NCI-H1092 (cell line): ENCODE results near the gene CCDC50.

Source experiments
- DNase-seq: peaks from one replicate; lab custom pipeline; 2025; lab: John Stamatoyannopoulos, UW

Gene CCDC50

GRCh38 chr3:191378142-191378812 lies 49.1 kb downstream of the CCDC50 start:
- DNase-seq = no peak

DNA sequence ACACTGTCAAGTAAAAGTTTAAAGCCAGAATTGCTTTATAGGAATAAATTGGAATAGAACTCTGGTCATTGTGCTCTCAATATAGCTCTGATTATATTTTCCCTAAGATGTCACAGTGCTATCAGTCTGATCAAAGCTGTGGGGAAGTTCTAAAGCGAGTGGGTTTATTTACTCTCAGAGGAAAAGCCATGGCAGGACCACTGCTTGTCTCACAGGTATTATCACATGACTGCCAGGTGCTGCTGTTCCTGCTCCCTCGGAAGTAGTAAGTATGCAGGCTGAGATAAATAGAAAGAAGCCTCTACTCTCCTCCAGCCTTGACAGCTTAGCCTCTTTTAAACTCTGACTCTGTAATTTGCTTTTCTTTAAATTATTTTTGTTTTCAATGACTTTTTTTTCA lies 50.3 kb downstream of the CCDC50 start:
- no peak for DNase-seq

- DNase-seq = no peak
Measured at GRCh38 chr3:191380001-191380400, 50.8 kb downstream of the CCDC50 start.

GRCh38 chr3:191381303-191381702 lies 52.1 kb downstream of the CCDC50 start:
- no peak for DNase-seq

DNA sequence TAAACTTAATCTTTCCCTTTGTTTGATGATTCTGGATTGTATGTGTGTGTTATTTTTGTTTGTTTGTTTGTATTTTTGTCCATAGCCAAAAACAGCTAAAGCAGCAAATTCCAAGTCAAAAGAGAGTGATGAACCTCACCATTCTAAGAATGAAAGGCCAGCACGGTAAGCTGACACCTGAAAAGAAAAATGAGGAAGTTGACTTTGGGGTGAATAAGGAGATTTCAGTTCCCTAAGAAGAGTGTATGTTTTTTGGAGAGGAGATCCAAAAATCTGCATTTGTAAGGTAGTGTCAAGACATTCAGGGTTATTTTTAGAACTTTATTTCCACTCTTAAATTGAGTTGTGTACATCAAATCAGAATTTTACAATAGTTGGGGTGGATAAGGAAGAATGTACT lies 53.5 kb downstream of the CCDC50 start:
- no peak for DNase-seq

DNA sequence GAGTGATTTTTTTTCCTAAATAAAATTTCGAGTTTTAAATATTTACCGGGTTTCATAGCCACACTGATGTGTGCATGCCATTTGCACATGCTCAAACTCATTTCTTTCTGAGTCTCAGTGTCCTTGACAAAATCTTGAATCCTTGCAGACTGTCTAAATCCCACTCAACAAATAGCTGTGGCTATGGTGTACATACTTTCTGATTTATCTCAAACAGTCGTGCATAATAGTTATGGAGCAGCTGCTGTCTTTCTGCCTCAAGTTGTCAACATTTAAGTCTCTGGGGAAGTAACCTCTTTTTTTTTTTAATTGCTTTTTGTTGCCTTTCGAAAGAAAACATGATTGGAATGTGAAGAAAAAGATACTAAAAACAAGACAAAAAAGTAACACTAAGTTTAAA lies 53.9 kb downstream of the CCDC50 start:
- DNase-seq = no peak

DNA sequence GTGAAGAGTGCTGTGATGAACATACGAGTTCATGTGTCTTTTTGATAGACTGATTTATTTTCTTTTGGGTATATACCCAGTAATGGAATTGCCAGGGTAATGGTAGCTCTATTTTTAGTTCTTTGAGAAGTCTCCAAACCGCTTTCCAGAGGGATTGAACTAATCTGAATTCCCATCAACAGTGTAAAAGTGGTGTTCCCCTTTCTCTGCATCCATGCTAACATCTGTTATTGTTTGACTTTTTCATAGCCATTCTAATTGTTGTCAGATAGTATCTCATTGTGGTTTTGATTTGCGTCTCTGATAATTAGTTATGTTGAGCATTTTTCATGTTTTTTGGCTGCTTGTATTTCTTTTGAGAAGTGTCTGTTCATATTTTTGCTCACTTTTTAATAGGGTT lies 55.9 kb downstream of the CCDC50 start:
- no peak for DNase-seq

GRCh38 chr3:191387441-191388077 lies 58.4 kb downstream of the CCDC50 start:
- DNase-seq = no peak

- DNase-seq = no peak
Measured at GRCh38 chr3:191388823-191389222, 59.6 kb downstream of the CCDC50 start.

DNA sequence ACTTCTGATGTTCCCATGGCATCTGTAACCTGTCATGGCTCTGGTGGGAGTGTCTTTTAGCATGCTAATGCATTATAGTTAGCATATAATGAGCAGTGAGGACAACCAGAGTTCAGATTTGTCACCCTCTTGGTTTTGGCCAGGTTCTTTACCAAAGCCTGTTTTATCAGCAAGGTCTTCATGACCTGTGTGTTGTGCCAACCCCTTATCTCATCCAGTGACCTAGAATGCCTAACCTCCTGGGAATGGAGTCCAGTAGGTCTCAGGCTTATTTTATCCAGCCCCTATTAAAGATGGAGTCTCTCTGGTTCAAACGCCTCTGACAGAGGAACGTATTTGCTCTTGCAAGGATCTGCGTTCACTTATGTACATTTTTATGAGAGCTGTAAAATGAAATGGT lies 61.4 kb downstream of the CCDC50 start:
- no peak for DNase-seq

DNA sequence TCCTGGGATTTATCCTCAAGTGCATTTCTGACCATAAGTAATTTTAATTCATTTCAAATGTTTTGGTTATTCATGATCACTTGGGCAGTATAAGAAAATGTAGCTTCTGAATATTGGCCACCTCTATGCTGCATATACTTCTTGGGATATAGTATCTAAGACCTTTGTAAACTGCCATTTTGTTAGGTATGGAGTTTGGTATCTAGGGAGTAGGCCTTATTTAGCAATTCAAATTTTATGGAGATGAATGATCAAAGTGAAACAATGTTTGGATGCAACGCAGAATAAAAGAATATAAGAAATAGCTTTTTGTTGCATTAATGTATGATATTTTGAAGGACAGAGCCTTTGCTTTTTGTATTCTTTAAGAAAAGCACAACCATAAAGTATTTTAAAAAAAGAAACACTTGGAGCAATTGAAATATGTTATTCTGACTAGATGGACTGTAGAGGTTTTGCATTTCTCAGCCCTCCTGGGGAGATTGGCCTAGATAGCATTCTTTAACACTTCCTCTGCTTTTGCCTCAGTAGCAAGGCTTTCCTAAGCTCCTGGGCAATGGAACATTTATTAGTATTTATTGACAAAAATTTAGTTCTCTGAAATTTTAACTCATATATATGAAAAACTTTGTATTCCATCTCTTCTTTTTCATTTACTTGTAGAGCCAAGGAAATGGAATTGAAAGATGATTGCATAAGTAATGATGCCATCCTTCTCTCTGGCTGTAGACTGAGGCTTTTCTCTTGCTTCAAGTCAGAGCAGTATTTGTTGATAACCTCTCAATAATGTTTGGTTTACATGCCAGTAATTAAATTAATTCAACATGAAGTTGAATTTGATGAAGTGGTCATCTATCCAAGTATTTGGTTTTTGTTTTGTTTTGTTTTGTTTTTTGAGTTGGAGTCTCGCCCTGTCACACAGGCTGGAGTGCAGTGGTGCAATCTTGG lies 62.9 kb downstream of the CCDC50 start:
- DNase-seq = no peak

GRCh38 chr3:191393146-191393545 lies 64.0 kb downstream of the CCDC50 start:
- DNase-seq = no peak

DNA sequence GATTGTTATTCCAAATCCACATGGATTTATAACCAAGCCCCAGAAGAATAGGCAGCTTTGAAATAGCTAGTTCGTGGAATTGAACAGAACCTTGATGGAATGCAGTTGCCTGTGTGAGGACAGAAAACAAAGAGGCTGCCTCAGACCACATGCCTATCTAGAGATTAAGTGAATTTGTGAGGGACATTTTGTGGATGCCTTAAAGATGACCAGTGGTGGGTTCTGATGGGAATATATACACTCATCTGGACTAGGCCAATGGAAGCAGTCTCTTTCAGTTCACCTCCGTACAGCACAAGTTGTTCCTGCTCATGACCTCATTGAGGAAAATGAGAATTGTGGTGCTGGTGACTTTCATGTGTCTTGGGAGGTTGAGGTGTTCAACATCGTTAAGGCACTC lies 68.6 kb downstream of the CCDC50 start:
- no peak for DNase-seq

DNA sequence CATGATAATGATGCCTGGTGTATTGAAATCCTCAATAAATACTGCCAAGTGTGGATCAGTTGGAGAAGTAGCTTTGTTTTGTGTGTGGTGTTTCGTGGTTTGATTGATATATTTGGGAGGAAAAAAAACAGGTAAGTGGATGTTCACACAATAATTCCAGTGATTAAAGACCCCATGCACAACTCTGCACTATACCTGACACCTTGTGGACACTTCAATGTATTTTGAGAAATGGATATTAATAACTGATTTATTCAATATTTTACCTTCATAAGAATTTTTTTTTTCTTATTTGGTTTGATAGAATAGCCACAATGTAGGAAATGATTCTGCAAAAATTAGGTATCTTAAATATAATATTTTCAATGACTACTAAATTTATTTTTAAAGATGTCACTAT lies 69.4 kb downstream of the CCDC50 start:
- DNase-seq = no peak

- DNase-seq = no peak
Measured at GRCh38 chr3:191399918-191400317, 70.7 kb downstream of the CCDC50 start.

DNA sequence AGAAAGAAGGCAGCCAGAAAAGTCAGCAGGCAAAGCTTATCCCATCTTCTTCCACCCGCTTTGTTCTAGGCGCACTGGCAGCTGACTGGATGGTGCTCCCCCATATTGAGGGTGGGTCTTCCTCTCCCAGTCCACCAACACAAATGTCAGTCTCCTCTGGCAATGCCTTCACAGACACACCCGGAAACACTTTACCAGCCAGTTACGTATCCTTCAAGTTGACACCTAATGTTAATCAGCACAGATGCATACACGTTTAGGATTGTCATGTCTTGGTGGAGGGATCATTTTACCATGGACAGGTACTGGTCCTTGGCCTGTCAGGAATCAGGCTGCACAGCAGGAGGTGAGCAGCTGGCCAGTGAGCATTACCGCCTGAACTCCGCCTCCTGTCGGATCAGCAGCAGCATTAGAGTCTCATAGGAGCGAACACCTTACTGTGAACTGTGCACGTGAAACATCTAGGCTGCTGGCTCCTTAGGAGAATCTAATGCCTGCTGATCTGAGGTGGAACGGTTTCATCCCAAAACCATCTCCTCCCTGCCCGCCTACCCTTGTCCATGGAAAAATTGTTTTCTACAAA lies 72.7 kb downstream of the CCDC50 start:
- no peak for DNase-seq

GRCh38 chr3:191409791-191410359 lies 80.7 kb downstream of the CCDC50 start:
- no peak for DNase-seq

DNA sequence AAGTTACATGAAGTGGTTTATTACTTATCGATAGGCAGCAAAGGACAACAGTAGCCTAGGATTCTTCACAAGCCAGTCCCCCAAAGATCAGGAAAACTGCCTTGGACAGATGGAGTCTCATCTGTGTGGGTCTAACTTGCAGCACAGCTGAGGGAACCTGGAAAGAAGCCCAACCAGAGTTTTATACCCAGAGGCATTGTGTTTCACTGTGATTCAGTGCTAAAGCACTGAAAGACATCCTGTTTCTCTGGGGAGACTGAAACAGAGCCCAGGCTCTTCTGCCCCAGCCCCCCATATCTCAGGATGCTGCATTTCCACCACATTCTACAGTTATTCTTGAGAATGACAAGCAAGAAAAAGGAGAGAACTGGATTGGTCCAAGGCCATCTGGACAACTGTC lies 83.6 kb downstream of the CCDC50 start:
- DNase-seq = no peak

GRCh38 chr3:191414286-191414685 lies 85.1 kb downstream of the CCDC50 start:
- DNase-seq = no peak

DNA sequence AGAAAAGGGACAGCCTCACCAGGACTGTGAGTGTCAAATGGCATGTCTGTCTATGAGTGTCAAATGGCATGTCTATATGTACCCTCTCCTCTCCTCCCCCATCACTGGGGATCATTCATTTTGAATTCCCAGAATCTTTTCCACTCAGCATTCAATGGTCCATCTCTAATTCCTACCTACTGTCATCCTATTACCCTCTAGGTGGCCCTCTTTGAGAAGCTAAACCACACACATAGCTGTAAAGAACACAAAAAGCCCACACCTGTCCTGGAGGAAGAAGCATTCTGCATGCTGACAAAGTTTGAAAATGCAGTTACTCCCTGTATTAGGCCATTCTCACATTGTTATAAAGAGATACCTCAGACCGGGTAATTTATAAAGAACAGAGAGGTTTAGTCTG lies 85.5 kb downstream of the CCDC50 start:
- DNase-seq = no peak

- DNase-seq = no peak
Measured at GRCh38 chr3:191415566-191415965, 86.4 kb downstream of the CCDC50 start.

- no peak for DNase-seq
Measured at GRCh38 chr3:191417457-191417729, 88.2 kb downstream of the CCDC50 start.

GRCh38 chr3:191420771-191421170 lies 91.6 kb downstream of the CCDC50 start:
- no peak for DNase-seq
